GM19043 (cell line): ENCODE data around the gene DLG1.
"Not testable (repeated sequence)": the region's sequence is repeated elsewhere in the genome, so short reads cannot be mapped to it uniquely, and the experiment has no call there.

Experiments used
- ATAC-seq: cut with Tn5 transposase; IDR thresholded peaks from one replicate; pipeline ENCODE4 v1.9.1; 2021; ENCODE audit warnings: low read depth; ENCODE audit not compliant: unreplicated experiment

DLG1 gene

GRCh38 chr3:197125636-197126035 is 172.8 kb downstream of the DLG1 start:
- ATAC-seq = no peak

- ATAC-seq = no peak
Observed at GRCh38 chr3:197124713-197125112, 173.7 kb downstream of the DLG1 start.

GRCh38 chr3:197122394-197122793 is 176.0 kb downstream of the DLG1 start:
- ATAC-seq = no peak

- ATAC-seq = no peak
Observed at GRCh38 chr3:197117114-197117513, 181.3 kb downstream of the DLG1 start.

GRCh38 chr3:197114007-197114406 is 184.4 kb downstream of the DLG1 start:
- ATAC-seq = no peak

GRCh38 chr3:197111685-197112084 is 186.7 kb downstream of the DLG1 start:
- no peak for ATAC-seq

GRCh38 chr3:197105786-197106185 is 192.6 kb downstream of the DLG1 start:
- ATAC-seq = no peak

GRCh38 chr3:197104738-197105137 is 193.7 kb downstream of the DLG1 start:
- no peak for ATAC-seq

GRCh38 chr3:197103766-197104165 is 194.6 kb downstream of the DLG1 start:
- ATAC-seq = no peak

- no peak for ATAC-seq
Observed at GRCh38 chr3:197093871-197094270, 204.5 kb downstream of the DLG1 start.

GRCh38 chr3:197088370-197088769 is 210.0 kb downstream of the DLG1 start:
- ATAC-seq = no peak

- no peak for ATAC-seq
Observed at GRCh38 chr3:197085137-197085536, 213.3 kb downstream of the DLG1 start.

- no peak for ATAC-seq
Observed at GRCh38 chr3:197083486-197083885, 214.9 kb downstream of the DLG1 start.

- ATAC-seq = no peak
Observed at GRCh38 chr3:197082871-197083270, 215.5 kb downstream of the DLG1 start.

GRCh38 chr3:197080344-197080743 is 218.1 kb downstream of the DLG1 start:
- ATAC-seq = no peak

- no peak for ATAC-seq
Observed at GRCh38 chr3:197076415-197076814, 222.0 kb downstream of the DLG1 start.

- no peak for ATAC-seq
Observed at GRCh38 chr3:197068077-197068476, 230.3 kb downstream of the DLG1 start.

- no peak for ATAC-seq
Observed at GRCh38 chr3:197064771-197065170, 233.6 kb downstream of the DLG1 start.

- no peak for ATAC-seq
Observed at GRCh38 chr3:197062446-197062845, 236.0 kb downstream of the DLG1 start.

GRCh38 chr3:197051637-197052036 is 246.8 kb downstream of the DLG1 start:
- not testable (repeated sequence) for ATAC-seq

- ATAC-seq = peak; percentile 50
Observed at GRCh38 chr3:197050511-197050910, 247.9 kb downstream of the DLG1 start.

- no peak for ATAC-seq
Observed at GRCh38 chr3:197042539-197042938, 255.9 kb downstream of the DLG1 start.

GRCh38 chr3:197041875-197042488 is 256.4 kb downstream of the DLG1 start:
- ATAC-seq = no peak
